GM12878 (cell line): ENCODE results near the gene COG1. TPM values are rescaled to one million over a fixed set of nuclear protein-coding genes. Genes with fewer than 3 reads are reported as not detected.

ENCODE experiments used
- ELK1 ChIP-seq: IDR thresholded peaks from 2 replicates; pipeline ENCODE4 v1.6.1; 2012; ENCODE audit warnings: low read depth, low read length, improper control_type of control experiment
- HSF1 ChIP-seq: fragments of 150-350 bp; IDR thresholded peaks from 2 replicates; pipeline ENCODE4 v1.6.1; 2014; ENCODE audit warnings: mild to moderate bottlenecking, low read depth, low read length
- NRF1 ChIP-seq: conservative IDR thresholded peaks from 2 replicates; pipeline ENCODE4 v1.6.1; 2011; ENCODE audit warnings: mild to moderate bottlenecking, low read depth, low read length, improper control_type of control experiment
- PAX5 ChIP-seq: IDR thresholded peaks from 2 replicates; pipeline ENCODE4 v1.6.1; 2011; ENCODE audit warnings: low read depth, low read length, borderline replicate concordance
- PML ChIP-seq: IDR thresholded peaks from 2 replicates; pipeline ENCODE4 v1.6.1; 2012; ENCODE audit warnings: low read length, inconsistent platforms
- USF1 ChIP-seq: IDR thresholded peaks from 2 replicates; pipeline ENCODE4 v1.6.1; 2011; ENCODE audit warnings: borderline replicate concordance, low read depth, mild to moderate bottlenecking, moderate library complexity, mixed read lengths, low read length; ENCODE audit not compliant: insufficient read depth; ENCODE audit errors: extremely low read length
- YY1 ChIP-seq: IDR thresholded peaks from 2 replicates; pipeline ENCODE4 v1.6.1; 2011; ENCODE audit warnings: low read depth, mild to moderate bottlenecking, low read length
- ZNF687 ChIP-seq: fragments of 450-650 bp; IDR thresholded peaks from 2 replicates; pipeline ENCODE4 v1.6.1; 2017; ENCODE audit warnings: mild to moderate bottlenecking, moderate library complexity
- polyA plus RNA-seq, 11 experiments: library from polyadenylated mRNA; depleted of rRNA in 4 of 11; unstranded in 6 of 11; stranded (reverse) in 5 of 11; fragments of >200 nt; fragmentation: Nextera tagmentation in 4 of 11; fragmentation: Illumina TruSeq in 1 of 11; extraction: Ambion mirVana in 4 of 11; extraction: Trizol in 1 of 11; gene quantifications; 1 replicate in 1 of 11; 2 replicates in 10 of 11; pipeline versions ENCODE4 v1.2.1 to v1.2.3, GENCODE V29; 2011 to 2016; ENCODE audit warnings: inconsistent platforms in 2 of 11, missing spikeins in 2 of 11, low read depth in 1 of 11
- total RNA-seq, 4 experiments: library from RNA; depleted of rRNA in 3 of 4; stranded (reverse); fragments of >200 nt in 3 of 4; fragmentation: Illumina TruSeq in 1 of 4; extraction: Trizol in 1 of 4; gene quantifications; 2 replicates each; pipeline versions ENCODE4 v1.2.1 to v1.2.3, GENCODE V29; 2013 to 2021

COG1 gene
- total and polyA plus RNA-seq, 10 of the 15 experiments (the other 5 are each of a cell fraction or from before 2014, with no cell fraction given): 10.5 to 24.1 (median 18.1) TPM

GRCh38 chr17:73256220-73256619 lies 63.4 kb downstream of the COG1 start (continued):
- TF ChIP-seq HSF1 (no peak), YY1 (no peak), PAX5 (no peak), PML (no peak), ELK1 (no peak), ZNF687 (no peak), USF1 (no peak), NRF1 (no peak)
